ENCODE results near the gene IER2. TPM values are rescaled to one million over a fixed set of nuclear protein-coding genes. Genes with fewer than 3 reads are reported as not detected.

The IER2 gene
- total and polyA plus RNA-seq, 9 of the 15 experiments (the other 6 are each of a cell fraction or from before 2014, with no cell fraction given), result 4.5 to 205 (median 23.7) TPM

DNA sequence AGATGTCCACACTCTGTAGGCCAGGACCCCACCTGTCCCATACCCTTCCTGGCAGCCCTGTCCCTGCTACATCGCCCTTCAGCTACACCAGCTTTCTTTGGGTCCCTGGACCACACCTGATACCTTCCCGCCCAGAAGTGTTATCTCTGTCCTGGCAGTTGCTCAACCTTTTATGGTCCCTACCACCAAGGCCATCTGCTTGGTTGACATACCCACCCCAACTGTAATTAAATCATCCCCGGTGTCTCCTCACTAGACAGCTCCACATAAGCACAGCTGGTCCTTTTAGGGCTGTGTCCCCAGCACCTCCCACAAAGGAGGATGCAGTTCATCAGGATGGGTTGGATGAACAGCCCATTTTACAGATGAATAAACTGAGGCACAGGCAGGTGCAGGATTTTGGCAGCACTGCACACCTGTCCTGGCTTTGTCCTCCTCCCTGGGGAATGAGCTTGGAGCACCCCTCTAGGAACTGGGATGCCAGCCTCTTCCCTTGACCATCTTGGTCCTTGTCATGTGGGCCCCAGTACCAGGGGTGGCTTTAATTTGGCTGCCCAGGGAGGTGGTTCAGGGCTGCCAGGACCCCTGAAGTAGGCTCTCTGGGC lies 19.2 kb upstream of the IER2 start (continued):
- no peak for TF ChIP-seq CREBBP (IDR thresholded peaks at IDR 0.05; ENCODE audit: low read depth, low read length)

GRCh38 chr19:13132471-13133180 lies 17.6 kb upstream of the IER2 start:
- no TSS peak for BruUV-seq (replicated peaks)
- H2AFZ ChIP-seq (ENCODE audit: low read depth, low read length), result no peak overlapping the region
- H3K4me1 ChIP-seq (replicated peaks in 1 of 2; ENCODE audit: control insufficient read depth in 2 of 2, insufficient read depth in 2 of 2, low read length in 2 of 2), result peaks cover 16 to 28% of the 10 kb centered on the region in 2 experiments
- no peak overlapping the region for H3K4me2 ChIP-seq (ENCODE audit: insufficient read depth, low read length)
- H4K20me1 ChIP-seq (replicated peaks; ENCODE audit: control insufficient read depth, insufficient read depth, low read length), result peaks cover 35% of the 10 kb centered on the region
- TF ChIP-seq FOSL1 (tag; conservative IDR thresholded peaks at IDR 0.05), result peak; percentile 49
- 0 out of 2 replicates have a peak, but pooled peaks have one; percentile 16 for TF ChIP-seq ESRRA (IDR thresholded peaks at IDR 0.05; ENCODE audit: borderline replicate concordance, low read depth)
- TF ChIP-seq MCM2 (IDR thresholded peaks at IDR 0.05; ENCODE audit: low read depth), result no peak
- TF ChIP-seq, protein P1, sequence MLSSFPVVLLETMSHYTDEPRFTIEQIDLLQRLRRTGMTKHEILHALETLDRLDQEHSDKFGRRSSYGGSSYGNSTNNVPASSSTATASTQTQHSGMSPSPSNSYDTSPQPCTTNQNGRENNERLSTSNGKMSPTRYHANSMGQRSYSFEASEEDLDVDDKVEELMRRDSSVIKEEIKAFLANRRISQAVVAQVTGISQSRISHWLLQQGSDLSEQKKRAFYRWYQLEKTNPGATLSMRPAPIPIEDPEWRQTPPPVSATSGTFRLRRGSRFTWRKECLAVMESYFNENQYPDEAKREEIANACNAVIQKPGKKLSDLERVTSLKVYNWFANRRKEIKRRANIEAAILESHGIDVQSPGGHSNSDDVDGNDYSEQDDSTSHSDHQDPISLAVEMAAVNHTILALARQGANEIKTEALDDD (IDR thresholded peaks at IDR 0.05), result peak; percentile 87
- no peak for TF ChIP-seq MBD2 (IDR thresholded peaks at IDR 0.05; ENCODE audit: borderline replicate concordance, low read depth)
- TF ChIP-seq, protein P2, sequence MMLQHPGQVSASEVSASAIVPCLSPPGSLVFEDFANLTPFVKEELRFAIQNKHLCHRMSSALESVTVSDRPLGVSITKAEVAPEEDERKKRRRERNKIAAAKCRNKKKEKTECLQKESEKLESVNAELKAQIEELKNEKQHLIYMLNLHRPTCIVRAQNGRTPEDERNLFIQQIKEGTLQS (IDR thresholded peaks at IDR 0.05), result peak; percentile 10; the same call in 1 of the 2 replicates
- TF ChIP-seq, protein P2 (CRISPR knock-in tag; conservative IDR thresholded peaks at IDR 0.05), result no peak
- H3K79me2 ChIP-seq (ENCODE audit: control insufficient read depth, insufficient read depth, low read length), result peaks cover 70% of the 10 kb centered on the region
- FAIRE-seq, result peak; percentile 60
- H3K27me3 ChIP-seq (ENCODE audit: control insufficient read depth in 2 of 2, insufficient read depth in 2 of 2, low read length in 2 of 2), result no peaks in the 10 kb centered on the region
- peaks cover 92% of the 10 kb centered on the region for H3K36me3 ChIP-seq (ENCODE audit: control insufficient read depth, insufficient read depth, low read length)
- WGBS (ENCODE audit: insufficient coverage, low coverage, missing lambda C conversion rate), result 60% methylated on average over 8 of the region's 8 CpGs
- peak overlapping the region in 1 of 2 experiments; percentile 78; a peak in 1 of 4 replicates for H3K9ac ChIP-seq (ENCODE audit: insufficient read depth in 1 of 2, low read depth in 2 of 2, low read length in 2 of 2)
- intact Hi-C loops (cut with micrococcal nuclease) (no loop called here), in situ Hi-C loops (cut with MboI) (no loop called here)
- ATAC-seq, result peak; percentile 17; the same call in 1 of the 3 replicates
- H3K9me1 ChIP-seq (ENCODE audit: control insufficient read depth, insufficient read depth, low read length), result no peaks in the 10 kb centered on the region
- CTCF ChIA-PET (ENCODE audit: low intra/inter-chr PET ratio), result no interaction called here
- POLR2A ChIA-PET, result interaction anchor here (1.0 to 3.2 kb wide), 7 partner anchors 9 to 22 kb away, joined by 3 to 17 read pairs (median 7); partner anchors contain the start of genes IER2 and STX10
- H3K27ac ChIP-seq (ENCODE audit: extremely low read depth, low read depth, low read length), result peak overlapping the region; percentile 41; the same call in 1 of the 3 replicates
- H3K9me3 ChIP-seq (replicated peaks; ENCODE audit: control insufficient read depth, insufficient read depth, low read depth, low read length), result no peaks in the 10 kb centered on the region
- H3K4me3 ChIP-seq, result no peak overlapping the region
- no peak for DNase-seq (ENCODE audit: extremely low read depth in 1 of 4, low spot score in 3 of 4)
